WTC11 (cell line): ENCODE data around the gene ZNF443. TPM values are rescaled to one million over a fixed set of nuclear protein-coding genes. Genes with fewer than 3 reads are reported as not detected.

ENCODE experiments used
- CBFB ChIP-seq: sonication (generic); formaldehyde crosslinking; IDR thresholded peaks from 2 replicates; pipeline ENCODE4 v1.8.1; 2022; ENCODE audit warnings: mild to moderate bottlenecking, low read depth, missing genetic modification reagents
- CREM ChIP-seq: sonication (generic); formaldehyde crosslinking; IDR thresholded peaks from 2 replicates; pipeline ENCODE4 v1.8.1; 2022; ENCODE audit warnings: mild to moderate bottlenecking, missing genetic modification reagents, moderate library complexity
- E2F4 ChIP-seq: sonication (generic); formaldehyde crosslinking; IDR thresholded peaks from 2 replicates; pipeline ENCODE4 v1.8.1; 2022; ENCODE audit warnings: low read depth, mild to moderate bottlenecking, moderate library complexity, missing genetic modification reagents, borderline replicate concordance
- E2F5 ChIP-seq: sonication (generic); formaldehyde crosslinking; IDR thresholded peaks from 2 replicates; pipeline ENCODE4 v1.8.1; 2022; ENCODE audit warnings: mild to moderate bottlenecking, moderate library complexity, missing genetic modification reagents
- ELF4 ChIP-seq: sonication (generic); formaldehyde crosslinking; IDR thresholded peaks from 2 replicates; pipeline ENCODE4 v1.8.1; 2022; ENCODE audit warnings: low read depth, mild to moderate bottlenecking, moderate library complexity, missing genetic modification reagents
- ERG ChIP-seq: fragments of 250-450 bp; sonication (Bioruptor Pico); IDR thresholded peaks from 2 replicates; pipeline ENCODE4 v1.8.0; 2021; ENCODE audit warnings: mild to moderate bottlenecking
- GRHL2 ChIP-seq: fragments of 250-450 bp; sonication (Bioruptor Pico); IDR thresholded peaks from 2 replicates; pipeline ENCODE4 v1.8.0; 2022; ENCODE audit warnings: mild to moderate bottlenecking, moderate library complexity; ENCODE audit not compliant: insufficient replicate concordance, severe bottlenecking
- GTF2I ChIP-seq: fragments of 250-450 bp; sonication (Bioruptor Pico); conservative IDR thresholded peaks from 2 replicates; pipeline ENCODE4 v1.4.0; 2021; ENCODE audit warnings: mild to moderate bottlenecking
- NFYB ChIP-seq: sonication (generic); formaldehyde crosslinking; conservative IDR thresholded peaks from 2 replicates; pipeline ENCODE4 v1.8.0; 2022; ENCODE audit warnings: low read depth, missing genetic modification reagents
- RELA ChIP-seq: sonication (generic); formaldehyde crosslinking; IDR thresholded peaks from 2 replicates; pipeline ENCODE4 v1.8.1; 2022; ENCODE audit warnings: missing genetic modification reagents, mild to moderate bottlenecking, borderline replicate concordance
- SP1 ChIP-seq: sonication (generic); formaldehyde crosslinking; conservative IDR thresholded peaks from 2 replicates; pipeline ENCODE4 v1.8.1; 2022; ENCODE audit warnings: missing genetic modification reagents
- STAT6 ChIP-seq: sonication (generic); formaldehyde crosslinking; conservative IDR thresholded peaks from 2 replicates; pipeline ENCODE4 v1.8.1; 2023; ENCODE audit warnings: mild to moderate bottlenecking, low read depth, missing genetic modification reagents, moderate library complexity
- TEAD1 ChIP-seq: sonication (generic); formaldehyde crosslinking; IDR thresholded peaks from 2 replicates; pipeline ENCODE4 v1.8.0; 2022; ENCODE audit warnings: mild to moderate bottlenecking, missing genetic modification reagents
- TP53 ChIP-seq: sonication (generic); formaldehyde crosslinking; IDR thresholded peaks from 2 replicates; pipeline ENCODE4 v1.8.1; 2023; ENCODE audit warnings: mild to moderate bottlenecking, missing genetic modification reagents
- USF2 ChIP-seq: sonication (generic); formaldehyde crosslinking; IDR thresholded peaks from 2 replicates; pipeline ENCODE4 v1.8.1; 2023; ENCODE audit warnings: mild to moderate bottlenecking, missing genetic modification reagents, moderate library complexity
- ZBTB43 ChIP-seq: sonication (generic); formaldehyde crosslinking; IDR thresholded peaks from 2 replicates; pipeline ENCODE4 v1.8.1; 2023; ENCODE audit warnings: mild to moderate bottlenecking, missing genetic modification reagents
- ZNF121 ChIP-seq: sonication (generic); formaldehyde crosslinking; IDR thresholded peaks from 2 replicates; pipeline ENCODE4 v1.8.0; 2023; ENCODE audit warnings: missing genetic modification reagents
- ZNF219 ChIP-seq: sonication (generic); formaldehyde crosslinking; IDR thresholded peaks from 2 replicates; pipeline ENCODE4 v1.8.0; 2023; ENCODE audit warnings: missing genetic modification reagents, mild to moderate bottlenecking, borderline replicate concordance
- ZNF317 ChIP-seq: sonication (generic); formaldehyde crosslinking; IDR thresholded peaks from 2 replicates; pipeline ENCODE4 v1.8.1; 2023; ENCODE audit warnings: low read depth, mild to moderate bottlenecking, moderate library complexity, missing genetic modification reagents, borderline replicate concordance
- ZNF416 ChIP-seq: fragments of 250-450 bp; sonication (Bioruptor Pico); IDR thresholded peaks from 2 replicates; pipeline ENCODE4 v1.9.0; 2021; ENCODE audit warnings: mild to moderate bottlenecking, inconsistent platforms
- total RNA-seq: library from RNA; stranded (reverse); gene quantifications from 3 replicates; pipeline ENCODE4 v1.2.3, GENCODE V29; 2021
- TF ChIP-seq, protein P1 (sequence below): sonication (generic); formaldehyde crosslinking; IDR thresholded peaks from 2 replicates; pipeline ENCODE4 v1.8.1; 2023; ENCODE audit warnings: mild to moderate bottlenecking, missing genetic modification reagents, borderline replicate concordance
- TF ChIP-seq, protein P2 (sequence below): sonication (generic); formaldehyde crosslinking; IDR thresholded peaks from 2 replicates; pipeline ENCODE4 v1.8.0; 2022; ENCODE audit warnings: mild to moderate bottlenecking, missing genetic modification reagents

Gene ZNF443
- total RNA-seq, 1 experiment from 2014 or later: 8.0 TPM

DNA sequence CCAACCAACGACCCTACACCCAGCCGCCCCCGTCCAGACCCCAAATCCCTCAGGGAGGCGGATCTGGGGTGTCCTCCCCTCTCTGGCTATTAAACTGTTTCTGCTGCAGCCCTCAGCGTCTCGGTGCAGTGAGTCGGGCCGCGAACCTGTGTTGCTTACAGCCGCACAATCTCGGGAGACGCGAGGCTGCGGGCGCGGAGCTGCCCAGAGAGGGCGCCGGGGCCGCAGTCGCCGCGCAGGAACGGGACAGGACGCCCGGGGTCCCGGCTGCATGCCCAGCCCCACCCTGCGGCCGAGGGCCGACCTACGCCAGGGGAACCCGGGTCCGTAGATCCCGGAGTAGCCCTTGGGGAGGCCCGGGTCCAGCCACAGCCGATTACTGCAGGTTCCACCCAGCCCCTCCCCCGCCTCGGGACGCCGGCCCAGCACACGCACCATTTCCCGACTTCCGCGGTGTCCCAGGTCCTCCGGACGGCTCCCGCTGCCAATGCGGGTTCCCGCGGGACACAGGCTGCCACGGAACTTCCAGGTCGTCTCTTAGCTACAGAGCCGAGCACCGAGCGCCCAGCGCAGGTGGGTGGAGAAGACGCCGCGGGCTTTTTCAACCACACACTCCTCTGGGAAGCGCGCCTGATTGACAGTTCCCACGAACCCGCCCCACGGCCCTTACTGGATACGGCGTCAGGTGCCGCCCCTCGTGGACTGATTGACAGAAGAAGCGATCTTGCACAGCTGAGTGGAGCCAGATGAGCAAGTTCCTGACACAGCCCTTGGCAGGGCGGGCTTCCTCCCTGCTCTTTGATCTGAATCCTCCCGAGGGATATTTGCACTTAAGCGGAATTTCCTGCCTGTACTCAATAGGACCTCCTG is 40.0 kb downstream of the ZNF443 start, which contains the start of gene ZNF799 (continued):
- TF ChIP-seq E2F5 (peak; percentile 59; the same call in 1 of the 2 replicates), ZBTB43 (CRISPR knock-in tag) (no peak), TP53 (CRISPR knock-in tag) (no peak), ZNF121 (CRISPR knock-in tag) (no peak), USF2 (CRISPR knock-in tag) (peak; percentile 69; the same call in 1 of the 2 replicates), TEAD1 (CRISPR knock-in tag) (no peak), GRHL2 (CRISPR knock-in tag) (no peak), ZNF219 (no peak), SP1 (CRISPR knock-in tag) (peak; percentile 42; the same call in 1 of the 2 replicates), ZNF317 (CRISPR knock-in tag) (no peak), STAT6 (CRISPR knock-in tag) (no peak), E2F4 (CRISPR knock-in tag) (no peak), ELF4 (CRISPR knock-in tag) (no peak), CREM (CRISPR knock-in tag) (no peak), GTF2I (CRISPR knock-in tag) (0 out of 2 replicates have a peak, but pooled peaks have one; percentile 9), NFYB (CRISPR knock-in tag) (peak; percentile 47; the same call in 1 of the 2 replicates), RELA (CRISPR knock-in tag) (no peak), CBFB (no peak), ERG (CRISPR knock-in tag) (no peak), ZNF416 (CRISPR knock-in tag) (no peak)
- TF ChIP-seq, protein P1, sequence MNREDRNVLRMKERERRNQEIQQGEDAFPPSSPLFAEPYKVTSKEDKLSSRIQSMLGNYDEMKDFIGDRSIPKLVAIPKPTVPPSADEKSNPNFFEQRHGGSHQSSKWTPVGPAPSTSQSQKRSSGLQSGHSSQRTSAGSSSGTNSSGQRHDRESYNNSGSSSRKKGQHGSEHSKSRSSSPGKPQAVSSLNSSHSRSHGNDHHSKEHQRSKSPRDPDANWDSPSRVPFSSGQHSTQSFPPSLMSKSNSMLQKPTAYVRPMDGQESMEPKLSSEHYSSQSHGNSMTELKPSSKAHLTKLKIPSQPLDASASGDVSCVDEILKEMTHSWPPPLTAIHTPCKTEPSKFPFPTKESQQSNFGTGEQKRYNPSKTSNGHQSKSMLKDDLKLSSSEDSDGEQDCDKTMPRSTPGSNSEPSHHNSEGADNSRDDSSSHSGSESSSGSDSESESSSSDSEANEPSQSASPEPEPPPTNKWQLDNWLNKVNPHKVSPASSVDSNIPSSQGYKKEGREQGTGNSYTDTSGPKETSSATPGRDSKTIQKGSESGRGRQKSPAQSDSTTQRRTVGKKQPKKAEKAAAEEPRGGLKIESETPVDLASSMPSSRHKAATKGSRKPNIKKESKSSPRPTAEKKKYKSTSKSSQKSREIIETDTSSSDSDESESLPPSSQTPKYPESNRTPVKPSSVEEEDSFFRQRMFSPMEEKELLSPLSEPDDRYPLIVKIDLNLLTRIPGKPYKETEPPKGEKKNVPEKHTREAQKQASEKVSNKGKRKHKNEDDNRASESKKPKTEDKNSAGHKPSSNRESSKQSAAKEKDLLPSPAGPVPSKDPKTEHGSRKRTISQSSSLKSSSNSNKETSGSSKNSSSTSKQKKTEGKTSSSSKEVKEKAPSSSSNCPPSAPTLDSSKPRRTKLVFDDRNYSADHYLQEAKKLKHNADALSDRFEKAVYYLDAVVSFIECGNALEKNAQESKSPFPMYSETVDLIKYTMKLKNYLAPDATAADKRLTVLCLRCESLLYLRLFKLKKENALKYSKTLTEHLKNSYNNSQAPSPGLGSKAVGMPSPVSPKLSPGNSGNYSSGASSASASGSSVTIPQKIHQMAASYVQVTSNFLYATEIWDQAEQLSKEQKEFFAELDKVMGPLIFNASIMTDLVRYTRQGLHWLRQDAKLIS (CRISPR knock-in tag): no peak
- TF ChIP-seq, protein P2, sequence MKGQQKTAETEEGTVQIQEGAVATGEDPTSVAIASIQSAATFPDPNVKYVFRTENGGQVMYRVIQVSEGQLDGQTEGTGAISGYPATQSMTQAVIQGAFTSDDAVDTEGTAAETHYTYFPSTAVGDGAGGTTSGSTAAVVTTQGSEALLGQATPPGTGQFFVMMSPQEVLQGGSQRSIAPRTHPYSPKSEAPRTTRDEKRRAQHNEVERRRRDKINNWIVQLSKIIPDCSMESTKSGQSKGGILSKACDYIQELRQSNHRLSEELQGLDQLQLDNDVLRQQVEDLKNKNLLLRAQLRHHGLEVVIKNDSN (CRISPR knock-in tag): peak; percentile 71; the same call in 1 of the 2 replicates
